HCT116 (cell line): ENCODE data around the gene COBLL1. TPM values are rescaled to one million over a fixed set of nuclear protein-coding genes. Genes with fewer than 3 reads are reported as not detected.

Experiments used
- ATAC-seq: fragments of 200-7000 bp; cut with Tn5 transposase; 2 replicates; pipeline ENCODE4 v1.9.1; 2020; ENCODE audit warnings: mild to moderate bottlenecking, moderate library complexity
- BruUV-seq: library from RNA; stranded (reverse); fragments of 400-500 nt; replicated peaks from 2 replicates; lab custom pipeline; 2021; lab: Mats Ljungman, UMichigan
- CTCF ChIA-PET: fragments of 300-600 bp; sonication (Branson Sonifier 250); formaldehyde crosslinking; loops from one replicate; lab custom pipeline; 2021; ENCODE audit warnings: antibody characterized with exemption; lab: Charles Lee
- POLR2A ChIA-PET: fragments of 300-600, 350-600 bp; sonication (Branson Sonifier 250); formaldehyde crosslinking; loops from one replicate; lab custom pipeline; 2021; ENCODE audit warnings: antibody characterized with exemption; lab: Charles Lee
- RAD21 ChIA-PET, 2 experiments: fragments of 300-600 bp; sonication (Branson Sonifier 250); formaldehyde crosslinking; loops; one replicate each; lab custom pipeline; 2023; ENCODE audit warnings: low total read pairs in 2 of 2; ENCODE audit not compliant: uncharacterized antibody in 2 of 2, unreplicated experiment in 2 of 2, low non-redundant PET in 1 of 2; lab: Charles Lee
- DNase-seq: peaks from one replicate; pipeline ENCODE4 v3.0.0-alpha.2; 2010; ENCODE audit warnings: low read depth, low spot score
- H2AFZ ChIP-seq: fragments of 200-600 bp; shearing (Covaris generic), sonication (generic); 2 replicates; pipeline ENCODE4 v1.6.1; 2017; ENCODE audit warnings: low read depth, mixed run types, mixed read lengths, antibody characterized with exemption, low read length; ENCODE audit not compliant: poor library complexity, severe bottlenecking
- H3K27ac ChIP-seq: 2 replicates; pipeline ENCODE4 v1.5.1; 2012; ENCODE audit warnings: low read depth, low read length
- H3K27me3 ChIP-seq: fragments of 200-600 bp; sonication (generic); 2 replicates; pipeline ENCODE4 v1.6.1; 2016; ENCODE audit warnings: mixed run types, low read length, mixed read lengths; ENCODE audit not compliant: insufficient read depth
- H3K36me3 ChIP-seq, 2 experiments: fragments of 200-500 bp in 1 of 2; fragments of 200-600 bp in 1 of 2; sonication (Bioruptor generic) in 1 of 2; sonication (generic) in 1 of 2; 2 replicates each; pipeline versions ENCODE4 v1.5.1 to v1.6.1; 2014 to 2016; ENCODE audit warnings: low read length in 2 of 2, inconsistent platforms in 1 of 2, mixed read lengths in 1 of 2, mixed run types in 1 of 2; ENCODE audit not compliant: insufficient read depth in 2 of 2, control insufficient read depth in 1 of 2
- H3K4me1 ChIP-seq, 2 experiments: fragments of 200-600 bp in 1 of 2; sonication (generic) in 1 of 2; 2 replicates each; pipeline versions ENCODE4 v1.5.1 to v1.6.1; 2012 to 2017; ENCODE audit warnings: low read length in 2 of 2, inconsistent platforms in 1 of 2, mild to moderate bottlenecking in 1 of 2, mixed read lengths in 1 of 2, mixed run types in 1 of 2, moderate library complexity in 1 of 2; ENCODE audit not compliant: insufficient read depth in 2 of 2, control insufficient read depth in 1 of 2
- H3K4me2 ChIP-seq: fragments of 200-600 bp; sonication (generic); 2 replicates; pipeline ENCODE4 v1.6.1; 2017; ENCODE audit warnings: mixed run types, low read length, mixed read lengths
- H3K4me3 ChIP-seq, 2 experiments: fragments of 200-600 bp in 1 of 2; sonication (generic) in 1 of 2; replicated peaks in 1 of 2; 2 replicates each; pipeline ENCODE4 v1.5.1; 2011 to 2016; ENCODE audit warnings: low read length in 2 of 2, control low read depth in 1 of 2, low read depth in 1 of 2, mild to moderate bottlenecking in 1 of 2, mixed read lengths in 1 of 2, mixed run types in 1 of 2
- H3K79me2 ChIP-seq: fragments of 200-600 bp; sonication (generic); 2 replicates; pipeline ENCODE4 v1.6.1; 2017; ENCODE audit warnings: mild to moderate bottlenecking, mixed run types, low read length, moderate library complexity, mixed read lengths; ENCODE audit not compliant: insufficient read depth
- H3K9ac ChIP-seq: fragments of 200-600 bp; sonication (generic); 2 replicates; pipeline ENCODE4 v1.6.1; 2016; ENCODE audit warnings: low read length, mixed read lengths
- H3K9me2 ChIP-seq: fragments of 200-600 bp; sonication (generic), shearing (Covaris generic); 2 replicates; pipeline ENCODE4 v1.6.1; 2017; ENCODE audit warnings: mixed run types, mild to moderate bottlenecking, moderate library complexity; ENCODE audit not compliant: insufficient read depth
- H3K9me3 ChIP-seq, 2 experiments: fragments of 200-500 bp in 1 of 2; fragments of 200-600 bp in 1 of 2; sonication (Bioruptor generic) in 1 of 2; sonication (generic) in 1 of 2; 2 replicates each; pipeline ENCODE4 v1.6.1; 2014 to 2017; ENCODE audit warnings: low read length in 2 of 2, mixed read lengths in 2 of 2, inconsistent platforms in 1 of 2, low read depth in 1 of 2, mild to moderate bottlenecking in 1 of 2, mixed run types in 1 of 2, moderate library complexity in 1 of 2; ENCODE audit not compliant: control insufficient read depth in 1 of 2, insufficient read depth in 1 of 2
- H4K20me1 ChIP-seq: fragments of 200-600 bp; sonication (generic), shearing (Covaris generic); 2 replicates; pipeline ENCODE4 v1.6.1; 2017; ENCODE audit warnings: mixed run types, mild to moderate bottlenecking, moderate library complexity; ENCODE audit not compliant: insufficient read depth
- EZH2 ChIP-seq: fragments of 200-600 bp; sonication (generic); IDR thresholded peaks from 2 replicates; pipeline ENCODE4 v1.6.1; 2017; ENCODE audit warnings: antibody characterized with exemption, mixed run types
- EZH2phosphoT487 ChIP-seq: fragments of 200-600 bp; IDR thresholded peaks from 2 replicates; pipeline ENCODE4 v1.6.1; 2018; ENCODE audit warnings: antibody characterized with exemption, borderline replicate concordance
- FOSL1 ChIP-seq: IDR thresholded peaks from 2 replicates; pipeline ENCODE4 v1.6.1; 2012; ENCODE audit warnings: low read depth
- POLR2A ChIP-seq: IDR thresholded peaks from 2 replicates; pipeline ENCODE4 v1.7.0; 2011; ENCODE audit warnings: borderline replicate concordance; ENCODE audit not compliant: insufficient read depth, insufficient read length; ENCODE audit errors: extremely low read depth
- REST ChIP-seq: IDR thresholded peaks from 2 replicates; pipeline ENCODE4 v1.6.1; 2012; ENCODE audit warnings: low read depth
- SP1 ChIP-seq: IDR thresholded peaks from 2 replicates; pipeline ENCODE4 v1.6.1; 2012; ENCODE audit warnings: low read depth
- YY1 ChIP-seq: IDR thresholded peaks from 2 replicates; pipeline ENCODE4 v1.6.1; 2011; ENCODE audit warnings: low read length, low read depth, moderate library complexity, mild to moderate bottlenecking; ENCODE audit not compliant: insufficient replicate concordance; ENCODE audit errors: extremely low read depth
- intact Hi-C: fragments of 100-400 bp; cut with micrococcal nuclease; formaldehyde crosslinking; loops from 2 replicates; pipeline ENCODE4 v1.10.0; 2022
- total RNA-seq: library from RNA; stranded (reverse); gene quantifications from one replicate; pipeline ENCODE4 v1.2.1, GENCODE V29; 2021; ENCODE audit not compliant: unreplicated experiment

The COBLL1 gene
- total RNA-seq, 1 experiment from 2014 or later, result 3.6 TPM

DNA sequence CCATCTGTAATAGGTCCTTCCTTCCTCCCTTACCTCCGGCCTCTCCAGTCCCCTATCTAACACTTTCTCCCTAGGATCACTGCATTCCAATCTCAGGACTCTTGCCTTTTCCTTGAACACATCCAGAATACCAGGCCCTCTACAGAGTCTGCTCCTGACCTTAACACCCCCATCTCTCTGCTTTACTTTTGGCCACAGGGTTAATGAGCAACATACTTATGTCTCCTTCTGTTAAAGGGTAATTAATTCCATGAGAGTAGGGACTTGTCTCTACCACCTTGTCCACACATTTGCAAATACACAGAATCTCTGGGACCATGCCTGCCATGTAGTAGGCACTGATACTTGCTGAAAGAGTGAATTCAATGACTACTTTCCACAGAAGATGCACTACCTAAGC is 94.9 kb downstream of the COBLL1 start:
- H3K4me3 ChIP-seq, result no peak overlapping the region

More for the DNA sequence above, 94.9 kb downstream of the COBLL1 start:
- H3K9me2 ChIP-seq, result no peaks in the 10 kb centered on the region
- H3K79me2 ChIP-seq, result no peaks in the 10 kb centered on the region
- ATAC-seq, result no peak
- BruUV-seq, result no TSS peak
- ChIA-PET POLR2A (no interaction called here), RAD21 (no interaction called here), CTCF (no interaction called here)
- H3K9me3 ChIP-seq, result no peaks in the 10 kb centered on the region
- intact Hi-C loops, result no loop called here
- no peak overlapping the region for H3K9ac ChIP-seq
- H3K27me3 ChIP-seq, result no peaks in the 10 kb centered on the region
- TF ChIP-seq SP1 (no peak), EZH2 (no peak), POLR2A (no peak), REST (no peak), YY1 (no peak), FOSL1 (no peak), EZH2phosphoT487 (no peak)
- no peaks in the 10 kb centered on the region for H4K20me1 ChIP-seq
- H3K4me1 ChIP-seq, result no peaks in the 10 kb centered on the region
- H3K27ac ChIP-seq, result no peak overlapping the region
- DNase-seq, result no peak
- H3K36me3 ChIP-seq, result no peaks in the 10 kb centered on the region
- H3K4me2 ChIP-seq, result no peak overlapping the region
- no peak overlapping the region for H2AFZ ChIP-seq
